OCI-LY3 (cell line): ENCODE data around the gene FGD5.
A peak's percentile ranks its signal among the peaks of the same experiment; 100 is the strongest.

Source experiments
- H2AFZ ChIP-seq: fragments of 200-600, 300-600 bp; shearing (Covaris generic); 2 replicates; pipeline ENCODE4 v1.6.0; 2014; ENCODE audit warnings: antibody characterized with exemption, low read depth, low read length
- H3K27ac ChIP-seq: fragments of 200-600, 300-600 bp; sonication (generic); 2 replicates; pipeline ENCODE4 v1.5.1; 2014; ENCODE audit warnings: mild to moderate bottlenecking, low read length, moderate library complexity, mixed read lengths
- H3K27me3 ChIP-seq: fragments of 200-600, 300-600 bp; sonication (generic); 2 replicates; pipeline ENCODE4 v1.6.1; 2014; ENCODE audit warnings: low read depth, low read length, mixed read lengths
- H3K36me3 ChIP-seq: fragments of 200-600, 300-600 bp; sonication (generic); replicated peaks from 2 replicates; pipeline ENCODE3; 2014; ENCODE audit warnings: low read depth, low read length, mixed read lengths
- H3K4me1 ChIP-seq: fragments of 300-600, 200-600 bp; sonication (generic); 2 replicates; pipeline ENCODE4 v1.6.1; 2014; ENCODE audit warnings: low read length, mixed read lengths
- H3K4me2 ChIP-seq: fragments of 200-600, 300-600 bp; sonication (generic); 2 replicates; pipeline ENCODE4 v1.6.1; 2014; ENCODE audit warnings: low read length, mixed read lengths
- H3K4me3 ChIP-seq: fragments of 300-600, 200-600 bp; sonication (generic); 2 replicates; pipeline ENCODE4 v1.5.1; 2014; ENCODE audit warnings: antibody characterized with exemption, mild to moderate bottlenecking, low read length, moderate library complexity
- H3K79me2 ChIP-seq: fragments of 300-600, 200-600 bp; shearing (Covaris generic); 2 replicates; pipeline ENCODE4 v1.6.1; 2014; ENCODE audit warnings: mild to moderate bottlenecking, low read length, mixed read lengths
- H3K9ac ChIP-seq: fragments of 300-600, 200-600 bp; shearing (Covaris generic); 2 replicates; pipeline ENCODE4 v1.6.0; 2014; ENCODE audit warnings: mild to moderate bottlenecking, low read length, moderate library complexity
- H3K9me3 ChIP-seq: fragments of 200-600, 300-600 bp; shearing (Covaris generic); 2 replicates; pipeline ENCODE4 v1.6.1; 2014; ENCODE audit warnings: low read length, mixed read lengths; ENCODE audit not compliant: insufficient read depth
- H4K20me1 ChIP-seq: fragments of 200-600, 300-600 bp; sonication (generic); 2 replicates; pipeline ENCODE4 v1.6.1; 2016; ENCODE audit warnings: low read length, mixed read lengths; ENCODE audit not compliant: insufficient read depth
- CTCF ChIP-seq: fragments of 200-600, 300-600 bp; sonication (generic); IDR thresholded peaks from 2 replicates; pipeline ENCODE4 v1.5.1; 2014; ENCODE audit warnings: antibody characterized with exemption, low read length, low read depth
- EZH2phosphoT487 ChIP-seq: fragments of 200-600 bp; shearing (Covaris generic); IDR thresholded peaks from 2 replicates; pipeline ENCODE4 v1.6.1; 2018; ENCODE audit warnings: antibody characterized with exemption, mixed run types, low read depth

The FGD5 gene

DNA sequence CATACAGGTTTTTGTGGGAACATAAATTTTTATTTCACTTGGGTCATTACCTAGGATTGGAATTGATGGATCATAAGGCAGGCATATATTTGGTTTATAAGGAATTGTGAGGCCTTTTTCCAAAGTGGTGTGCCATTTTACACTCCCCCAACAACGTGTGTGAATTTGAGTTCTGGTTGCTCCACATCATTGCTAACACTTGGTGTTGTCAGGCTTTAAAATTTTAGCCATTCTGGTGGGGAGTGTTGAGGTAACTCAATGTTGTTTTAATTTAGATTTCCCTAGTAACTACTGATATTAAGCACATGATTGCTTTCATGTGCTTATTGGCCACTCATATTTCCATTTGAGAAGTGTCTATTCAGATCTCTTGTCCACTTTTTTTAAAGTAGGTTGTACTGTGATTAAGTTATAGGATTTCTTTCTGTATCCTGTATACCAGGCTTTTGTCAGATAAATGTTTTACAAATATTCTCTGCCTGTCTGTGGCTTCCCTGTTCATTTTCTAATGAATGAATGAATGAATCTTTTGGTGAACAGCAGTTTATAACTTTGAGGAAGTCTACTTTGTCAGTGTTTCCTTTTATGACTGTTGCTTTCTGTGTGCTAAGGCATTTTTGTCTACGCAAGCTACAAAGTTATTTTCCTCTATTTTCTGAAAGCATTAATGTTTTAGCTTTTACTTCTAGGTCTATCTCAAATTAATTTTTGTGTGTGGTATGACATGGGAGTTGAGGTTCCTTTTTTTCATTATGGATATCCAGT, 110.7 kb downstream of the FGD5 start:
- H3K79me2 ChIP-seq = no peaks in the 10 kb centered on the region
- H3K4me2 ChIP-seq = no peak overlapping the region
- H2AFZ ChIP-seq = peak overlapping the region; percentile 39; the same call in 1 of the 2 replicates
- peaks cover 12% of the 10 kb centered on the region for H3K4me1 ChIP-seq
- peaks cover 4% of the 10 kb centered on the region for H3K27me3 ChIP-seq
- H3K4me3 ChIP-seq = no peak overlapping the region
- no peaks in the 10 kb centered on the region for H3K36me3 ChIP-seq
- no peak overlapping the region for H3K9ac ChIP-seq
- no peak overlapping the region for H3K27ac ChIP-seq
- H4K20me1 ChIP-seq = no peaks in the 10 kb centered on the region
- TF ChIP-seq CTCF = no peak
- no peak for TF ChIP-seq EZH2phosphoT487
- H3K9me3 ChIP-seq = no peaks in the 10 kb centered on the region

DNA sequence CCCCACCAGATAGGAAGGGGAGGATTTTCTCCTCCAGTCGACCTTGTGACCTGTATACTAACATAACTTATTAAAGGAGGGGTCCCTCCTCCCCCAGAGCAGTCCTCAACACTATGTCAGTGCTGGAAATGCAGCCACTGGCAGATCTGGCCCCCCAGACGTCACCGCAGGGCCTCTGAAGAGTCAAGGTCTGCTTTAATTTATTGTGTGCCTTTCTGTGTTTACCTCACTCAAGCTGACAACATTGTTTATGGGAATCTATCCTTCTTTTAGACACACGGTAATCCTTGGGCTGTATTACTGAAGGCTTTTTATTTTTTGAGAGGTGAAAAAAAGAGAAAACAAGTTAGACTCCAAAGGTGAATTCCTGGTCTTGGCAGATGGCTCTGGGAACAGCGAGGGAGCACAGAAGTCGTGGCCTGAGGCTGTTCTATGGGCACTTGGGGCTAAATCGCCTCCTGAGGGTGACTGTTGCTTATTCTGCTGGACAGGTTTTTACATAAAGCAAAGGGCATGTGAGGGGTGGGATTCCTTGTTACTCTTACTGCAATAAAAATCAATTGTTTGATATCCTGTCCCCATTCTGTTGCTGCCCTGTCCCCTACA, 115.2 kb downstream of the FGD5 start:
- Histone ChIP-seq H2AFZ (no peak overlapping the region), H3K9me3 (no peaks in the 10 kb centered on the region), H3K27ac (no peak overlapping the region), H3K79me2 (no peaks in the 10 kb centered on the region), H3K36me3 (no peaks in the 10 kb centered on the region), H3K4me3 (no peak overlapping the region), H3K4me2 (no peak overlapping the region), H3K4me1 (peaks cover 9% of the 10 kb centered on the region), H3K9ac (no peak overlapping the region), H4K20me1 (no peaks in the 10 kb centered on the region), H3K27me3 (no peaks in the 10 kb centered on the region)
- no peak for TF ChIP-seq CTCF
- no peak for TF ChIP-seq EZH2phosphoT487

GRCh38 chr3:14935592-14936345, 117.0 kb downstream of the FGD5 start:
- TF ChIP-seq CTCF (no peak), EZH2phosphoT487 (no peak)
- H3K27me3 ChIP-seq = no peaks in the 10 kb centered on the region
- H3K36me3 ChIP-seq = no peaks in the 10 kb centered on the region
- no peak overlapping the region for H2AFZ ChIP-seq
- H3K9me3 ChIP-seq = no peaks in the 10 kb centered on the region
- no peak overlapping the region for H3K4me3 ChIP-seq
- H3K4me1 ChIP-seq = no peaks in the 10 kb centered on the region
- H4K20me1 ChIP-seq = no peaks in the 10 kb centered on the region
- H3K79me2 ChIP-seq = no peaks in the 10 kb centered on the region
- H3K9ac ChIP-seq = no peak overlapping the region
- H3K27ac ChIP-seq = no peak overlapping the region
- no peak overlapping the region for H3K4me2 ChIP-seq

DNA sequence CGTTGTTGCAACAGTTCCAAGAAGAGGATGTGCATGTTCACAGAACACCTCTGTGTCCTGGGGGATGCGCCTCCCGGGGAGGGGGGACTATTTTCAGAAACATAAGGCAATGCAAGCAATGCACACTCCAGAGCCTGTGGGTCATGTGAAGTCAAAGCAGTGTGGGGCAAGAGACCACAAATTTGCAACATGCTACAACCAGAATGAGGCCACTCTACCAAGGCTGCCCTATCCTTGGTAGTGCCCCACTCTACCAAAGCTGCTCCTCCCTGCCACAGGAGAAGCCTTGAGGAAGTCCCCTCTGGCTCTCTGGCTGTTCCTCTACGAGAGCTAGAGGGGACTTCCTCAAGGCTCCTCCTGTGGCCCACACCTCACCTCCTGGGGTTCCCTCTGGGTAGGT, 120.2 kb downstream of the FGD5 start:
- Histone ChIP-seq H3K9me3 (no peaks in the 10 kb centered on the region), H3K4me3 (no peak overlapping the region), H4K20me1 (peaks cover 17% of the 10 kb centered on the region), H3K27ac (no peak overlapping the region), H3K27me3 (no peaks in the 10 kb centered on the region), H3K4me1 (no peaks in the 10 kb centered on the region), H2AFZ (no peak overlapping the region), H3K4me2 (no peak overlapping the region), H3K79me2 (peaks cover 11% of the 10 kb centered on the region), H3K9ac (no peak overlapping the region), H3K36me3 (peaks cover 12% of the 10 kb centered on the region)
- TF ChIP-seq CTCF (no peak), EZH2phosphoT487 (no peak)
